ENCODE results near the gene S100A11.

- TF ChIP-seq NRF1 (IDR thresholded peaks at IDR 0.05; ENCODE audit: low read depth, low read length) (peak; percentile 22; the same call in 1 of the 2 replicates), SIN3A (IDR thresholded peaks at IDR 0.05; ENCODE audit: borderline replicate concordance, low read depth, low read length) (peak; percentile 85; the same call in 1 of the 2 replicates), RFX5 (IDR thresholded peaks at IDR 0.05; ENCODE audit: low read length) (no peak), GABPA (IDR thresholded peaks at IDR 0.05; ENCODE audit: low read depth) (no peak), TCF12 (IDR thresholded peaks at IDR 0.05) (no peak)
- TF ChIP-seq, protein P1, sequence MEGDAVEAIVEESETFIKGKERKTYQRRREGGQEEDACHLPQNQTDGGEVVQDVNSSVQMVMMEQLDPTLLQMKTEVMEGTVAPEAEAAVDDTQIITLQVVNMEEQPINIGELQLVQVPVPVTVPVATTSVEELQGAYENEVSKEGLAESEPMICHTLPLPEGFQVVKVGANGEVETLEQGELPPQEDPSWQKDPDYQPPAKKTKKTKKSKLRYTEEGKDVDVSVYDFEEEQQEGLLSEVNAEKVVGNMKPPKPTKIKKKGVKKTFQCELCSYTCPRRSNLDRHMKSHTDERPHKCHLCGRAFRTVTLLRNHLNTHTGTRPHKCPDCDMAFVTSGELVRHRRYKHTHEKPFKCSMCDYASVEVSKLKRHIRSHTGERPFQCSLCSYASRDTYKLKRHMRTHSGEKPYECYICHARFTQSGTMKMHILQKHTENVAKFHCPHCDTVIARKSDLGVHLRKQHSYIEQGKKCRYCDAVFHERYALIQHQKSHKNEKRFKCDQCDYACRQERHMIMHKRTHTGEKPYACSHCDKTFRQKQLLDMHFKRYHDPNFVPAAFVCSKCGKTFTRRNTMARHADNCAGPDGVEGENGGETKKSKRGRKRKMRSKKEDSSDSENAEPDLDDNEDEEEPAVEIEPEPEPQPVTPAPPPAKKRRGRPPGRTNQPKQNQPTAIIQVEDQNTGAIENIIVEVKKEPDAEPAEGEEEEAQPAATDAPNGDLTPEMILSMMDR (IDR thresholded peaks at IDR 0.05) = no peak
Measured at GRCh38 chr1:152036267-152037216, at the start of gene S100A11.
